Mesendoderm (in vitro differentiated cells): ENCODE results near the gene SFT2D1.

ENCODE experiments used
- DNase-seq: peaks from one replicate; pipeline ENCODE4 v3.0.0; 2013
- H2AK5ac ChIP-seq: 2 replicates; pipeline ENCODE4 v1.6.1; 2013; ENCODE audit warnings: low read length, inconsistent platforms
- H2BK120ac ChIP-seq: 2 replicates; pipeline ENCODE4 v1.6.1; 2013; ENCODE audit warnings: low read depth, mild to moderate bottlenecking, low read length, moderate library complexity, mixed read lengths
- H2BK15ac ChIP-seq: replicated peaks from 2 replicates; pipeline ENCODE4 v1.6.1; 2013; ENCODE audit warnings: low read depth, mild to moderate bottlenecking, moderate library complexity
- H2BK5ac ChIP-seq: 2 replicates; pipeline ENCODE4 v1.6.1; 2013; ENCODE audit warnings: low read length, inconsistent platforms
- H3K18ac ChIP-seq: 2 replicates; pipeline ENCODE4 v1.6.1; 2013; ENCODE audit warnings: mild to moderate bottlenecking, low read length, mixed read lengths
- H3K23ac ChIP-seq: one replicate; pipeline ENCODE4 v1.6.1; 2013; ENCODE audit warnings: low read length
- H3K27ac ChIP-seq: 2 replicates; pipeline ENCODE4 v1.5.1; 2013; ENCODE audit warnings: low read depth, mild to moderate bottlenecking, inconsistent platforms, low read length, moderate library complexity
- H3K27me3 ChIP-seq: 2 replicates; pipeline ENCODE4 v1.6.1; 2013; ENCODE audit warnings: low read length, control low read depth, mild to moderate bottlenecking, inconsistent platforms; ENCODE audit not compliant: insufficient read depth, poor library complexity
- H3K36me3 ChIP-seq: 2 replicates; pipeline ENCODE4 v1.6.1; 2013; ENCODE audit warnings: low read length, inconsistent platforms; ENCODE audit not compliant: control insufficient read depth, insufficient read depth
- H3K4ac ChIP-seq: one replicate; pipeline ENCODE4 v1.6.1; 2013; ENCODE audit warnings: low read depth, mild to moderate bottlenecking, low read length, moderate library complexity
- H3K4me1 ChIP-seq: 2 replicates; pipeline ENCODE4 v1.6.1; 2013; ENCODE audit warnings: low read depth, low read length, inconsistent platforms; ENCODE audit not compliant: control insufficient read depth
- H3K4me2 ChIP-seq: 2 replicates; pipeline ENCODE4 v1.6.1; 2013; ENCODE audit warnings: low read length
- H3K4me3 ChIP-seq: 2 replicates; pipeline ENCODE4 v1.5.1; 2013; ENCODE audit warnings: mild to moderate bottlenecking, low read length
- H3K56ac ChIP-seq: one replicate; pipeline ENCODE4 v1.6.1; 2013; ENCODE audit warnings: low read length
- H3K79me1 ChIP-seq: 2 replicates; pipeline ENCODE4 v1.6.1; 2013; ENCODE audit warnings: low read length, inconsistent platforms
- H3K79me2 ChIP-seq: 2 replicates; pipeline ENCODE4 v1.6.1; 2013; ENCODE audit warnings: mild to moderate bottlenecking, low read length; ENCODE audit not compliant: control insufficient read depth, insufficient read depth
- H3K9ac ChIP-seq: 2 replicates; pipeline ENCODE4 v1.6.1; 2013; ENCODE audit warnings: low read length, inconsistent platforms
- H4K5ac ChIP-seq: one replicate; pipeline ENCODE4 v1.6.1; 2013; ENCODE audit warnings: low read length
- H4K8ac ChIP-seq: one replicate; pipeline ENCODE4 v1.6.1; 2013; ENCODE audit warnings: low read depth, mild to moderate bottlenecking, control low read depth, low read length, moderate library complexity
- WGBS: extraction: QIAGEN DNeasy Blood & Tissue Kit; methylation state at CpG from one replicate; pipeline ENCODE4 v1.1.7; 2013; ENCODE audit warnings: low lambda C conversion rate, missing lambda C conversion rate; ENCODE audit not compliant: insufficient coverage; ENCODE audit errors: extremely low coverage; 5-methylcytosine and 5-hydroxymethylcytosine counted together

Gene SFT2D1

GRCh38 chr6:166297606-166298005, 44.7 kb downstream of the SFT2D1 start:
- no peak overlapping the region for H4K8ac ChIP-seq
- H3K4me3 ChIP-seq: no peak overlapping the region
- H3K56ac ChIP-seq: no peak overlapping the region
- H2BK5ac ChIP-seq: no peak overlapping the region
- no peaks in the 10 kb centered on the region for H3K4me1 ChIP-seq
- H3K23ac ChIP-seq: no peak overlapping the region
- no peak overlapping the region for H2BK120ac ChIP-seq
- no peaks in the 10 kb centered on the region for H3K27me3 ChIP-seq
- H3K79me1 ChIP-seq: no peaks in the 10 kb centered on the region
- H3K4ac ChIP-seq: no peak overlapping the region
- no CpG with 5 or more reads among the region's 23 CpGs for WGBS
- no peak overlapping the region for H3K27ac ChIP-seq
- H3K36me3 ChIP-seq: no peaks in the 10 kb centered on the region
- no peaks in the 10 kb centered on the region for H3K79me2 ChIP-seq
- H2BK15ac ChIP-seq: no peak overlapping the region
- H2AK5ac ChIP-seq: no peak overlapping the region
- no peak overlapping the region for H3K18ac ChIP-seq
- H3K9ac ChIP-seq: no peak overlapping the region
- H3K4me2 ChIP-seq: no peak overlapping the region
- DNase-seq: no peak
- H4K5ac ChIP-seq: no peak overlapping the region

DNA sequence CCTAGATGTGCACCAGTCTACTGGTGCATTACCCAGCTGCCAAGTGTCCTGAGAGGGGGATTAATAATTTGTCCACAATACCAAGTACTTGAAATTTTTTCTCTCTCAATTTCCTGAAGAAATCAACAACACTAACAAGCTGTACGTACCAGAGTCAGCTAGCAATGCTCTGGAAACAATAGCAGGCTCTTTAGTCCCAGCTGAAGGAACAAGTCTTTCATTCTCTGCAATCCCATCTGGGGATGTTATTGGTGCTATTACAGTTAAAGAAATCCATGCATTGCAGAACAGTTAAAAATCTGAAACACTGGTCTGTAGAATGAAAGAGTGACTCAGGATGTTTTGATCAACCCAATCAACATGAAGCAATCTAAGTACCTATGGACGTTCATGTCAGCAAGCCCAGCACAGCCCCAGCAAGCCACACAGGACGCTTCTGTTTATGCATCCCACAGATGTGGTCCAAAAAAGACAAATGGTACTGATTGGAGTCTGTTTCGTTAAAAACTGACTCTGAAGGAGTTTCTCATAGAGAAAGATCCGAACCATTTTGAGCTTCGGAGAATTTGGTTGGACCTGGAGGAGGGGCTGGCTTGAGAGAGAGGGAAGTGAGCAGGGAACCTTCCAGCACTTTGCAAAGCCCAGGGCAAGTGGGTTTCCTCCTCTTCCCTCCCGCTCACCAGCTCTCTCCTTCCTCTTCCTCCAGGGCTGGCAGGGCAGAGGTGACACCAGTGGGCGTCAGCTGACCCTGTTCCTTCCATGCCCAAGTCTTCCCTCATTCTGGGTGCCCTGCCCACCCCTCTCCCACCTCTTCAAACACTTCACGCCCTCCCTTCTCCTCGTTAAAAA, 46.1 kb downstream of the SFT2D1 start:
- no peaks in the 10 kb centered on the region for H3K79me2 ChIP-seq
- H3K23ac ChIP-seq: no peak overlapping the region
- no peaks in the 10 kb centered on the region for H3K79me1 ChIP-seq
- no peak overlapping the region for H3K56ac ChIP-seq
- no peak overlapping the region for H2BK5ac ChIP-seq
- H3K4me1 ChIP-seq: no peaks in the 10 kb centered on the region
- no peak overlapping the region for H4K8ac ChIP-seq
- H3K36me3 ChIP-seq: no peaks in the 10 kb centered on the region
- no peak overlapping the region for H2BK120ac ChIP-seq
- H2AK5ac ChIP-seq: no peak overlapping the region
- H4K5ac ChIP-seq: no peak overlapping the region
- no peak overlapping the region for H3K4me3 ChIP-seq
- no CpG with 5 or more reads among the region's 10 CpGs for WGBS
- H2BK15ac ChIP-seq: no peak overlapping the region
- H3K4me2 ChIP-seq: no peak overlapping the region
- no peak overlapping the region for H3K9ac ChIP-seq
- no peak overlapping the region for H3K27ac ChIP-seq
- no peak for DNase-seq
- H3K18ac ChIP-seq: no peak overlapping the region
- no peak overlapping the region for H3K4ac ChIP-seq
- H3K27me3 ChIP-seq: no peaks in the 10 kb centered on the region

GRCh38 chr6:166293731-166294584, 48.4 kb downstream of the SFT2D1 start:
- no peak for DNase-seq
- no CpG with 5 or more reads among the region's 12 CpGs for WGBS
- Histone ChIP-seq H3K4ac (no peak overlapping the region), H3K56ac (no peak overlapping the region), H2BK120ac (no peak overlapping the region), H3K9ac (no peak overlapping the region), H3K23ac (no peak overlapping the region), H2BK15ac (no peak overlapping the region), H3K79me2 (no peaks in the 10 kb centered on the region), H3K27me3 (no peaks in the 10 kb centered on the region), H3K4me2 (no peak overlapping the region), H3K27ac (no peak overlapping the region), H2BK5ac (no peak overlapping the region), H2AK5ac (no peak overlapping the region), H3K18ac (no peak overlapping the region), H4K5ac (no peak overlapping the region), H3K36me3 (no peaks in the 10 kb centered on the region), H4K8ac (no peak overlapping the region), H3K4me3 (no peak overlapping the region), H3K79me1 (no peaks in the 10 kb centered on the region), H3K4me1 (no peaks in the 10 kb centered on the region)

DNA sequence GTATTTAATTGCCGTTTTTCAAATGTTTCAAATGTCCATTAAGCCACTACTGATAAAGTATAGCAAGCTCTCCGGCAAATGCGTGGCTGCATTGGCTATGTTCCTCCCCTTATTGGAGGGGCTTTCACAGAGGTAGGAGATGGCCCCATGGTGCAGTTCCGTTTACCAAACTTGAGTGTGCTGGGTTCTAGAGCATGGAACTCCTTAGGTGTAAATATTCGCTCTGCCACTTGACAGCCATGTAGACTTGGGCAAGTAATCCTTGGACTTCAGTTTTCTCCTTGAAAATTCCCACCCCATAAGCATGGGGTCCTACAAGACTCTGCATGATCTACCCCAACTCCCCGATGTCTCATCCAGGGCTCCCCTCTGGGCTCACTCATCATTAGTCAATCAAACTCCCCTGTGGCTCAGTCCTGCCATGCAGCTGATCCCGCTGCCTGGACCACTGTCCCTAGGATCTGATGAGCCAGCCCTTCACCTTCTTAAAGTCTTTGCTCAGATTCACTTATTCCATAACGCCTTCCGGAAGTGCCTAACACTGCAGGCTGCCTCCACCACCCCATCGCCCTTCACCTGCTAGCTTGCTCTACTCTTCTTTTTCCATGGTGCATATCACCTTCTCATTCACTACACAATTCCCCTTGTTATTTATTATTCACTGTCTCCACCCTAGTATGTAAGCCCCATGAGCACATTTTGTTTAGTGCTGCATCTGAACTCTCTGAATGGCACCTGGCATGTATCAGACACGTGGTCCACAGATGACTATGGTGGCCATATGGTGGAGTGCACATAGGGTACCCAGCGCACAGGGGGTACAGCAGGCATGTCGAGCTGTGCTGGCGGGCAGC, 52.9 kb downstream of the SFT2D1 start:
- Histone ChIP-seq H3K56ac (no peak overlapping the region), H3K18ac (no peak overlapping the region), H3K23ac (no peak overlapping the region), H3K4me2 (no peak overlapping the region), H3K4ac (no peak overlapping the region), H4K8ac (no peak overlapping the region), H3K4me3 (no peak overlapping the region), H3K9ac (no peak overlapping the region), H3K79me2 (no peaks in the 10 kb centered on the region), H2AK5ac (no peak overlapping the region), H2BK120ac (no peak overlapping the region), H3K27ac (no peak overlapping the region), H4K5ac (no peak overlapping the region), H2BK5ac (no peak overlapping the region), H3K27me3 (no peaks in the 10 kb centered on the region), H3K36me3 (no peaks in the 10 kb centered on the region), H3K79me1 (no peaks in the 10 kb centered on the region), H3K4me1 (no peaks in the 10 kb centered on the region), H2BK15ac (no peak overlapping the region)
- no peak for DNase-seq
- no CpG with 5 or more reads among the region's 14 CpGs for WGBS

DNA sequence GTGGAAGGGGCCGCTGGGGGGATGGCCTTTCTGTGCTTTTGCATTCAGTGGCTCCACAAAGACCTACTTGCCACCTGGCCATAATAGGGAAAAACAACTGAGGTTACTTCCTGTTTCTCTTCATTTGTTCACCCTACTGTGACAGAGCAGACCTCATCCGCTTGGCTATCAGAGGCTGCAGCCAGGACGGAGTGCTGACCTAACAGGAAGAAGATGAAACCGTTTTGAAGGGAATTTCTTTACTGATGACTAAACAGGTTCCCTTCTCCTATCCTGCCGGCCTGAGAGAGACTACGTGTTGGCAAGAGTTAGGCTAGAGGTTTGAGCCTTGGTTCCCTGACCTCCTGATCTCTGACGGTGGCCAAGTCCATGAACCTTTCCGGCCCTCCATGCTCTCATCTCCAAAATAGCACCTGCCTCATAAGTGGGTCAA, 55.5 kb downstream of the SFT2D1 start:
- no peaks in the 10 kb centered on the region for H3K79me1 ChIP-seq
- WGBS: no CpG with 5 or more reads among the region's 8 CpGs

More for the DNA sequence above, 55.5 kb downstream of the SFT2D1 start:
- DNase-seq: peak; percentile 62
- Histone ChIP-seq H2BK5ac (no peak overlapping the region), H4K8ac (no peak overlapping the region), H3K4me2 (no peak overlapping the region), H3K27ac (no peak overlapping the region), H4K5ac (no peak overlapping the region), H3K56ac (no peak overlapping the region), H3K4me3 (no peak overlapping the region), H2BK15ac (no peak overlapping the region), H3K9ac (no peak overlapping the region), H3K4me1 (no peaks in the 10 kb centered on the region), H2BK120ac (no peak overlapping the region), H3K18ac (no peak overlapping the region), H2AK5ac (no peak overlapping the region), H3K36me3 (no peaks in the 10 kb centered on the region), H3K23ac (no peak overlapping the region), H3K27me3 (no peaks in the 10 kb centered on the region), H3K4ac (no peak overlapping the region), H3K79me2 (no peaks in the 10 kb centered on the region)
